Measurements from ENCODE around the gene NFIA. TPM values are rescaled to one million over a fixed set of nuclear protein-coding genes. Genes with fewer than 3 reads are reported as not detected.

The NFIA gene
- total RNA-seq, 1 experiment from 2014 or later = 0.35 TPM

GRCh38 chr1:61132176-61132638 lies 49.8 kb downstream of the NFIA start:
- peaks cover 0 to 3% of the 10 kb centered on the region in 2 experiments; a peak in 1 of 4 replicates for H3K4me1 Mint-ChIP-seq
- H4K8ac ChIP-seq (replicated peaks; ENCODE audit: insufficient read length, low read depth, low read length) = no peak overlapping the region
- no peak overlapping the region for H3K18ac ChIP-seq (ENCODE audit: insufficient read length, low read depth, low read length)
- no peak for DNase-seq
- no peak overlapping the region for H3K4me3 Mint-ChIP-seq
- H3K27me3 ChIP-seq (ENCODE audit: insufficient read depth, low read length) = no peaks in the 10 kb centered on the region
- H4K20me1 ChIP-seq (ENCODE audit: control insufficient read depth, insufficient read depth, insufficient read length) = no peaks in the 10 kb centered on the region
- no peak overlapping the region for H4K91ac ChIP-seq (ENCODE audit: insufficient read length, low read depth, low read length)
- no peak overlapping the region for H3K23ac ChIP-seq (ENCODE audit: insufficient read length, low read depth, low read length)
- no peaks in the 10 kb centered on the region for H3K79me1 ChIP-seq (ENCODE audit: insufficient read depth, low read depth, low read length, poor library complexity, severe bottlenecking)
- no peak overlapping the region for H3K27ac Mint-ChIP-seq
- H2BK15ac ChIP-seq (ENCODE audit: low read depth, low read length) = no peak overlapping the region
- no peak overlapping the region for H2BK12ac ChIP-seq (ENCODE audit: insufficient read length, low read depth, low read length)
- WGBS (ENCODE audit: extremely low coverage, insufficient read length, low lambda C conversion rate) = no CpG with 5 or more reads among the region's 5 CpGs
- no peaks in the 10 kb centered on the region; a peak in 1 of 5 replicates for H3K9me3 Mint-ChIP-seq
- no peak for TF ChIP-seq CTCF (conservative IDR thresholded peaks at IDR 0.05)
- H3K4me2 ChIP-seq (ENCODE audit: insufficient read depth, insufficient read length, low read length) = no peak overlapping the region
- H3K9me3 ChIP-seq (ENCODE audit: control insufficient read depth, low read depth, low read length) = no peaks in the 10 kb centered on the region
- H3K4ac ChIP-seq (ENCODE audit: low read depth, low read length) = no peak overlapping the region
- H3K4me1 ChIP-seq (ENCODE audit: insufficient read depth, low read length) = no peaks in the 10 kb centered on the region
- no peaks in the 10 kb centered on the region for H3K79me2 ChIP-seq (ENCODE audit: insufficient read depth, low read length)
- H3T11ph ChIP-seq (ENCODE audit: low read length) = no peak overlapping the region
- no peaks in the 10 kb centered on the region for H3K23me2 ChIP-seq (ENCODE audit: insufficient read length, low read depth, low read length, poor library complexity, severe bottlenecking)
- no peak overlapping the region for H2AFZ ChIP-seq (ENCODE audit: low read length)
- H2BK5ac ChIP-seq (ENCODE audit: insufficient read length, low read length) = no peak overlapping the region
- H3K9ac ChIP-seq (ENCODE audit: extremely low read depth, insufficient read length, low read length) = no peak overlapping the region
- no peak overlapping the region for H3K27ac ChIP-seq (ENCODE audit: insufficient read length, low read depth, low read length)
- H2BK120ac ChIP-seq (ENCODE audit: low read depth, low read length, poor library complexity, severe bottlenecking) = no peak overlapping the region
- H2BK20ac ChIP-seq (ENCODE audit: low read depth, low read length, poor library complexity, severe bottlenecking) = no peak overlapping the region
- no peaks in the 10 kb centered on the region for H3K36me3 Mint-ChIP-seq (ENCODE audit: insufficient read depth in 1 of 3, low read depth in 3 of 3)
- H4K5ac ChIP-seq (ENCODE audit: insufficient read length, low read depth, low read length) = no peak overlapping the region
- H3K56ac ChIP-seq (ENCODE audit: insufficient read length, low read depth, low read length) = no peak overlapping the region
- H2AK5ac ChIP-seq (ENCODE audit: insufficient read length, low read length) = no peak overlapping the region
- H3K27me3 Mint-ChIP-seq (ENCODE audit: low read depth) = no peaks in the 10 kb centered on the region
- H3K14ac ChIP-seq (ENCODE audit: insufficient read depth, low read length) = no peak overlapping the region

All from H9 (cell line).